ENCODE measurements around the gene CDK5RAP3.

DNA sequence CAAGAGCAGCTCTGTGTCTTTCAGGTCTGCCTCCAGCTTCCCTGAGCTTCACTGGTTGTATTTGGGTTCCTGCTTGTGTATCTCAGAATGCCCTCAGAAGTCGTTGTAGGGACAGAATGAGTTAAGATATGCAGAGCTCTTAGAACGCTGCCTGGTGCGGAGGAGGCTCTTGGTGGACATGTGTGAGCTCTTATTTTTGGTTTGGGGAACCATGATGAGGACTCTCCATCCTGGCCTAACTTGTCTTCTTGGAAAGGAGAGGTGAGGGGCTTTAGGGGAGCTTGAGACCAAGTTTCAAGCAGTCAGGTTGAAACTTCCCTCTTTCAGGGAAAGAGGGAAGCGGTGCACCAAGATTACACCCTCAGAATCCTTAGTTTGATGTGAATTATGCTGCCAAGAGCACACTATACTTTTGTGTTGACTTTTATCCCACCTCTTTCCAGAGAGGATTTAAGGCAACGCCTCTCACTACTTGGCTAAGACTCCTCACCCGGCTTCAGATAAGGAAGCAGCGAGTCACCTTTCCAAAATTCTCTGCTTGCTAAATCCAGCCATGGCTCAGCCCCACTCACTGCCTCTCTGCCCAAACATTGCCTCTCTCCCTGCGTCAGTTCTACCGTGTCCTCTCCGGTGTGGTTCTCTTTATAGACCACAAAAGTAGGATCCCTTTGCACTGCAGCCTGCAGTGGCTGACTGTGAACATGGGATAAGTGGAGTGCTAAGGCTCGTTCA, 12.7 kb downstream of the CDK5RAP3 start:
- TF ChIP-seq, protein P1, sequence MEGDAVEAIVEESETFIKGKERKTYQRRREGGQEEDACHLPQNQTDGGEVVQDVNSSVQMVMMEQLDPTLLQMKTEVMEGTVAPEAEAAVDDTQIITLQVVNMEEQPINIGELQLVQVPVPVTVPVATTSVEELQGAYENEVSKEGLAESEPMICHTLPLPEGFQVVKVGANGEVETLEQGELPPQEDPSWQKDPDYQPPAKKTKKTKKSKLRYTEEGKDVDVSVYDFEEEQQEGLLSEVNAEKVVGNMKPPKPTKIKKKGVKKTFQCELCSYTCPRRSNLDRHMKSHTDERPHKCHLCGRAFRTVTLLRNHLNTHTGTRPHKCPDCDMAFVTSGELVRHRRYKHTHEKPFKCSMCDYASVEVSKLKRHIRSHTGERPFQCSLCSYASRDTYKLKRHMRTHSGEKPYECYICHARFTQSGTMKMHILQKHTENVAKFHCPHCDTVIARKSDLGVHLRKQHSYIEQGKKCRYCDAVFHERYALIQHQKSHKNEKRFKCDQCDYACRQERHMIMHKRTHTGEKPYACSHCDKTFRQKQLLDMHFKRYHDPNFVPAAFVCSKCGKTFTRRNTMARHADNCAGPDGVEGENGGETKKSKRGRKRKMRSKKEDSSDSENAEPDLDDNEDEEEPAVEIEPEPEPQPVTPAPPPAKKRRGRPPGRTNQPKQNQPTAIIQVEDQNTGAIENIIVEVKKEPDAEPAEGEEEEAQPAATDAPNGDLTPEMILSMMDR (IDR thresholded peaks at IDR 0.05; ENCODE audit: extremely low read depth in 1 of 2, insufficient read depth in 1 of 2, low read depth in 1 of 2, low read length in 2 of 2), result no peak
- no peak for TF ChIP-seq GATA2 (IDR thresholded peaks at IDR 0.05; ENCODE audit: insufficient read depth, insufficient read length, low read depth, low read length)
- TF ChIP-seq FOS (IDR thresholded peaks at IDR 0.05; ENCODE audit: borderline replicate concordance, insufficient read depth, low read length), result no peak
- no peak for TF ChIP-seq POLR2A (IDR thresholded peaks at IDR 0.05; ENCODE audit: low read depth, low read length)
- TF ChIP-seq, protein P2, sequence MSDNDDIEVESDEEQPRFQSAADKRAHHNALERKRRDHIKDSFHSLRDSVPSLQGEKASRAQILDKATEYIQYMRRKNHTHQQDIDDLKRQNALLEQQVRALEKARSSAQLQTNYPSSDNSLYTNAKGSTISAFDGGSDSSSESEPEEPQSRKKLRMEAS (IDR thresholded peaks at IDR 0.05; ENCODE audit: insufficient read depth, insufficient read length), result no peak
- no peak for TF ChIP-seq POLR2AphosphoS5 (IDR thresholded peaks at IDR 0.05; ENCODE audit: insufficient read depth, low read depth, low read length)
- no peak for TF ChIP-seq EZH2 (IDR thresholded peaks at IDR 0.05; ENCODE audit: borderline replicate concordance, low read depth, low read length, severe bottlenecking)
- no peak for TF ChIP-seq MYC (IDR thresholded peaks at IDR 0.05; ENCODE audit: low read depth, low read length)
- no peak for TF ChIP-seq JUN (IDR thresholded peaks at IDR 0.05; ENCODE audit: borderline replicate concordance, insufficient read depth, insufficient read length, low read depth)
